ENCODE data around the gene WIPI1. TPM values are rescaled to one million over a fixed set of nuclear protein-coding genes. Genes with fewer than 3 reads are reported as not detected.
A peak's percentile ranks its signal among the peaks of the same experiment; 100 is the strongest.

Gene WIPI1
- total and polyA plus RNA-seq, 2 of the 13 experiments (the other 11 are each of a cell fraction or from before 2014, with no cell fraction given), result 29.4 to 141 TPM

DNA sequence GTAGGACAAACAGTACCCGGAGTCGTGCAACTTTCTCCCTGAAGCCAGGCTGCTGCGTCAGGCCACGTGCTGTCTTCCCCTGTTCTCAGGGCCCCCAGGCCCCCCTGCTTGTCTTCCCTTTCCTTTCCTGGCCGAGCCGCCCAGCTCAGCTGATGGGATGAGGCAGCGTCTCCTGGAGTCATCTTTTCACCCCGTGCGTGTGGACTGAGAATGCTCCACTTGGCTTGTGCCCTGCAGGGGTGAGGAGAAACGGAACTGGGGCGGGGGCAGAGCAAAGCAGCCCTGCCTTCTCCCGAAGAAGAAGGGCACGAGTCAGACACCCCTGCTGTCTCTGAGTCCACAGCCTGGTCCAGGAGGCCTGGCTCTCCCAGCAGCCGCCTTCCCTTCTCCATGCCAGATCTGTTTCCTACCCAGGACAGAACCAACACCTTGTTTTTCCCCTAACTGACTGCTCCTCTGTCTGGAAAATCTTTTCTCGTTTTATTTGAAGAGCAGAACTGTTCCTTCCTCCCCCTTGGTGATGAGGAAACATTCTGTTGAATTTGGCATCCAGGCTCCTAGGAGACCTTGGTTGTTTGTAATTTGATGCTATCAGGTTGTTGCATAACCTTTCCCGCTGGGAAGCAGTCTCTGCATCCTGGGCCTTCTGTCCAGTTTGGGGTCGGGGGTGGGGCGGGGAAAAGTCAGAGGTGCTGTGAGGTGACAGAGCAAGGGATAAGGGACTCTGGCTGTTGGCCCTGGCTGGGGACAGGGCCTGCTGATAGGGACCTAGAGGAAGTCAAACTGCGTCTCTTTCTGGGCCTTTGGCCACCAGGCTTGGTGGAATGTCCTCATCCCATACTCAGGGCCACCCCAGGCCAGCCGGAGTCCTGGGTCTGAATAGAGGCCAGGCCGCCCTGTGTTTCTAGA is 78.8 kb downstream of the WIPI1 start (continued):
- TF ChIP-seq, protein P1, sequence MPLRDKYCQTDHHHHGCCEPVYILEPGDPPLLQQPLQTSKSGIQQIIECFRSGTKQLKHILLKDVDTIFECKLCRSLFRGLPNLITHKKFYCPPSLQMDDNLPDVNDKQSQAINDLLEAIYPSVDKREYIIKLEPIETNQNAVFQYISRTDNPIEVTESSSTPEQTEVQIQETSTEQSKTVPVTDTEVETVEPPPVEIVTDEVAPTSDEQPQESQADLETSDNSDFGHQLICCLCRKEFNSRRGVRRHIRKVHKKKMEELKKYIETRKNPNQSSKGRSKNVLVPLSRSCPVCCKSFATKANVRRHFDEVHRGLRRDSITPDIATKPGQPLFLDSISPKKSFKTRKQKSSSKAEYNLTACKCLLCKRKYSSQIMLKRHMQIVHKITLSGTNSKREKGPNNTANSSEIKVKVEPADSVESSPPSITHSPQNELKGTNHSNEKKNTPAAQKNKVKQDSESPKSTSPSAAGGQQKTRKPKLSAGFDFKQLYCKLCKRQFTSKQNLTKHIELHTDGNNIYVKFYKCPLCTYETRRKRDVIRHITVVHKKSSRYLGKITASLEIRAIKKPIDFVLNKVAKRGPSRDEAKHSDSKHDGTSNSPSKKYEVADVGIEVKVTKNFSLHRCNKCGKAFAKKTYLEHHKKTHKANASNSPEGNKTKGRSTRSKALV (CRISPR knock-in tag; IDR thresholded peaks at IDR 0.05), result peak; percentile 57; the same call in 1 of the 2 replicates
- TF ChIP-seq, protein P2, sequence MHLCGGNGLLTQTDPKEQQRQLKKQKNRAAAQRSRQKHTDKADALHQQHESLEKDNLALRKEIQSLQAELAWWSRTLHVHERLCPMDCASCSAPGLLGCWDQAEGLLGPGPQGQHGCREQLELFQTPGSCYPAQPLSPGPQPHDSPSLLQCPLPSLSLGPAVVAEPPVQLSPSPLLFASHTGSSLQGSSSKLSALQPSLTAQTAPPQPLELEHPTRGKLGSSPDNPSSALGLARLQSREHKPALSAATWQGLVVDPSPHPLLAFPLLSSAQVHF (CRISPR knock-in tag; IDR thresholded peaks at IDR 0.05), result peak; percentile 86
- TF ChIP-seq ZIK1 (CRISPR knock-in tag; IDR thresholded peaks at IDR 0.05; ENCODE audit: borderline replicate concordance, low read depth) (peak; percentile 76), DNMT1 (CRISPR knock-in tag; IDR thresholded peaks at IDR 0.05) (no peak), STAG1 (CRISPR knock-in tag; IDR thresholded peaks at IDR 0.05) (peak; percentile 40), ZC3H4 (CRISPR knock-in tag; IDR thresholded peaks at IDR 0.05; ENCODE audit: borderline replicate concordance) (peak; percentile 88; the same call in 1 of the 2 replicates), ZNF17 (CRISPR knock-in tag; IDR thresholded peaks at IDR 0.05) (no peak), MEIS2 (CRISPR knock-in tag; IDR thresholded peaks at IDR 0.05) (peak; percentile 53; the same call in 1 of the 2 replicates), KLF16 (CRISPR knock-in tag; IDR thresholded peaks at IDR 0.05) (peak in 1 of 2 experiments; percentile 95; a peak in 2 of 4 replicates), SAFB2 (CRISPR knock-in tag; IDR thresholded peaks at IDR 0.05; ENCODE audit: borderline replicate concordance, low read depth) (peak; percentile 31; the same call in 1 of the 2 replicates), PHF8 (CRISPR knock-in tag; IDR thresholded peaks at IDR 0.05) (no peak; the same call in 1 of the 2 replicates), RBFOX2 (IDR thresholded peaks at IDR 0.05; ENCODE audit: low read depth, low read length) (peak; percentile 78), NONO (IDR thresholded peaks at IDR 0.05) (no peak), NONO (CRISPR knock-in tag; conservative IDR thresholded peaks at IDR 0.05) (peak; percentile 89; the same call in 1 of the 2 replicates), PHF21A (CRISPR knock-in tag; IDR thresholded peaks at IDR 0.05) (peak; percentile 95), KDM2A (CRISPR knock-in tag; IDR thresholded peaks at IDR 0.05; ENCODE audit: borderline replicate concordance, low read depth) (peak; percentile 24), SNAPC2 (CRISPR knock-in tag; IDR thresholded peaks at IDR 0.05) (peak; percentile 46; the same call in 1 of the 2 replicates)
- TF ChIP-seq, protein P3, sequence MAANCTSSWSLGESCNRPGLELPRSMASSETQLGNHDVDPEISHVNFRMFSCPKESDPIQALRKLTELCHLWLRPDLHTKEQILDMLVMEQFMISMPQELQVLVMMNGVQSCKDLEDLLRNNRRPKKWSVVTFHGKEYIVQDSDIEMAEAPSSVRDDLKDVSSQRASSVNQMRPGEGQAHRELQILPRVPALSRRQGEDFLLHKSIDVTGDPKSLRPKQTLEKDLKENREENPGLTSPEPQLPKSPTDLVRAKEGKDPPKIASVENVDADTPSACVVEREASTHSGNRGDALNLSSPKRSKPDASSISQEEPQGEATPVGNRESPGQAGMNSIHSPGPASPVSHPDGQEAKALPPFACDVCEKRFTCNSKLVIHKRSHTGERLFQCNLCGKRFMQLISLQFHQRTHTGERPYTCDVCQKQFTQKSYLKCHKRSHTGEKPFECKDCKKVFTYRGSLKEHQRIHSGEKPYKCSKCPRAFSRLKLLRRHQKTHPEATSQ (CRISPR knock-in tag; IDR thresholded peaks at IDR 0.05; ENCODE audit: borderline replicate concordance), result no peak
- TF ChIP-seq, protein P4, sequence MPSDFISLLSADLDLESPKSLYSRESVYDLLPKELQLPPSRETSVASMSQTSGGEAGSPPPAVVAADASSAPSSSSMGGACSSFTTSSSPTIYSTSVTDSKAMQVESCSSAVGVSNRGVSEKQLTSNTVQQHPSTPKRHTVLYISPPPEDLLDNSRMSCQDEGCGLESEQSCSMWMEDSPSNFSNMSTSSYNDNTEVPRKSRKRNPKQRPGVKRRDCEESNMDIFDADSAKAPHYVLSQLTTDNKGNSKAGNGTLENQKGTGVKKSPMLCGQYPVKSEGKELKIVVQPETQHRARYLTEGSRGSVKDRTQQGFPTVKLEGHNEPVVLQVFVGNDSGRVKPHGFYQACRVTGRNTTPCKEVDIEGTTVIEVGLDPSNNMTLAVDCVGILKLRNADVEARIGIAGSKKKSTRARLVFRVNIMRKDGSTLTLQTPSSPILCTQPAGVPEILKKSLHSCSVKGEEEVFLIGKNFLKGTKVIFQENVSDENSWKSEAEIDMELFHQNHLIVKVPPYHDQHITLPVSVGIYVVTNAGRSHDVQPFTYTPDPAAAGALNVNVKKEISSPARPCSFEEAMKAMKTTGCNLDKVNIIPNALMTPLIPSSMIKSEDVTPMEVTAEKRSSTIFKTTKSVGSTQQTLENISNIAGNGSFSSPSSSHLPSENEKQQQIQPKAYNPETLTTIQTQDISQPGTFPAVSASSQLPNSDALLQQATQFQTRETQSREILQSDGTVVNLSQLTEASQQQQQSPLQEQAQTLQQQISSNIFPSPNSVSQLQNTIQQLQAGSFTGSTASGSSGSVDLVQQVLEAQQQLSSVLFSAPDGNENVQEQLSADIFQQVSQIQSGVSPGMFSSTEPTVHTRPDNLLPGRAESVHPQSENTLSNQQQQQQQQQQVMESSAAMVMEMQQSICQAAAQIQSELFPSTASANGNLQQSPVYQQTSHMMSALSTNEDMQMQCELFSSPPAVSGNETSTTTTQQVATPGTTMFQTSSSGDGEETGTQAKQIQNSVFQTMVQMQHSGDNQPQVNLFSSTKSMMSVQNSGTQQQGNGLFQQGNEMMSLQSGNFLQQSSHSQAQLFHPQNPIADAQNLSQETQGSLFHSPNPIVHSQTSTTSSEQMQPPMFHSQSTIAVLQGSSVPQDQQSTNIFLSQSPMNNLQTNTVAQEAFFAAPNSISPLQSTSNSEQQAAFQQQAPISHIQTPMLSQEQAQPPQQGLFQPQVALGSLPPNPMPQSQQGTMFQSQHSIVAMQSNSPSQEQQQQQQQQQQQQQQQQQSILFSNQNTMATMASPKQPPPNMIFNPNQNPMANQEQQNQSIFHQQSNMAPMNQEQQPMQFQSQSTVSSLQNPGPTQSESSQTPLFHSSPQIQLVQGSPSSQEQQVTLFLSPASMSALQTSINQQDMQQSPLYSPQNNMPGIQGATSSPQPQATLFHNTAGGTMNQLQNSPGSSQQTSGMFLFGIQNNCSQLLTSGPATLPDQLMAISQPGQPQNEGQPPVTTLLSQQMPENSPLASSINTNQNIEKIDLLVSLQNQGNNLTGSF (CRISPR knock-in tag; IDR thresholded peaks at IDR 0.05), result peak; percentile 50; the same call in 1 of the 2 replicates

Data from HepG2 (cell line).